Liver (tissue), 9 donors: ENCODE measurements around the gene PFKFB4. TPM values are rescaled to one million over a fixed set of nuclear protein-coding genes. Genes with fewer than 3 reads are reported as not detected.

ENCODE experiments used
- DNase-seq: peaks from one replicate; pipeline ENCODE4 v3.0.0-alpha.2; 2017; ENCODE audit warnings: low spot score
- H3K27ac ChIP-seq, 2 donors: one replicate each; pipeline ENCODE4 v1.7.0; 2013; ENCODE audit warnings: inconsistent platforms in 2 of 2, low read length in 2 of 2, control low read depth in 1 of 2, low read depth in 1 of 2, mild to moderate bottlenecking in 1 of 2
- H3K27me3 ChIP-seq, 4 donors: one replicate each; pipeline versions ENCODE4 v1.6.1 to v1.7.0; 2013; ENCODE audit warnings: low read length in 3 of 4, inconsistent platforms in 1 of 4, mild to moderate bottlenecking in 1 of 4, moderate library complexity in 1 of 4; ENCODE audit not compliant: control insufficient read depth in 4 of 4, insufficient read depth in 4 of 4
- H3K36me3 ChIP-seq, 4 donors: one replicate each; pipeline versions ENCODE4 v1.6.1 to v1.7.0; 2013; ENCODE audit warnings: low read length in 3 of 4, mild to moderate bottlenecking in 3 of 4, low read depth in 1 of 4, moderate library complexity in 1 of 4; ENCODE audit not compliant: control insufficient read depth in 4 of 4, insufficient read depth in 3 of 4
- H3K4me1 ChIP-seq, 4 donors: one replicate each; pipeline versions ENCODE4 v1.6.1 to v1.7.0; 2013; ENCODE audit warnings: low read length in 3 of 4, mild to moderate bottlenecking in 3 of 4, moderate library complexity in 1 of 4; ENCODE audit not compliant: control insufficient read depth in 4 of 4, insufficient read depth in 4 of 4
- H3K4me3 ChIP-seq, 3 donors: one replicate each; pipeline versions ENCODE4 v1.6.1 to v1.7.0; 2013; ENCODE audit warnings: low read length in 3 of 3, control low read depth in 1 of 3, low read depth in 1 of 3, mild to moderate bottlenecking in 1 of 3
- H3K9ac ChIP-seq, 2 donors: one replicate each; pipeline ENCODE4 v1.7.0; 2013; ENCODE audit warnings: low read length in 2 of 2, mild to moderate bottlenecking in 2 of 2, moderate library complexity in 2 of 2, control low read depth in 1 of 2, low read depth in 1 of 2
- H3K9me3 ChIP-seq, 4 donors: one replicate each; pipeline versions ENCODE4 v1.6.1 to v1.7.0; 2013; ENCODE audit warnings: low read length in 3 of 4; ENCODE audit not compliant: control insufficient read depth in 4 of 4
- EGR1 ChIP-seq, 2 donors: IDR thresholded peaks; 2 replicates each; pipeline ENCODE4 v1.6.1; 2016 to 2018; ENCODE audit warnings: antibody characterized with exemption in 2 of 2, low read depth in 2 of 2
- FOXA1 ChIP-seq: IDR thresholded peaks from 2 replicates; pipeline ENCODE4 v1.6.1; 2016; ENCODE audit warnings: antibody characterized with exemption
- HNF4A ChIP-seq, 2 donors: conservative IDR thresholded peaks; 2 replicates each; pipeline ENCODE4 v1.6.1; 2016; ENCODE audit warnings: antibody characterized with exemption in 2 of 2, mild to moderate bottlenecking in 2 of 2
- HNF4G ChIP-seq: IDR thresholded peaks from 2 replicates; pipeline ENCODE4 v1.6.1; 2016; ENCODE audit warnings: antibody characterized with exemption
- JUND ChIP-seq, 2 donors: IDR thresholded peaks; 2 replicates each; pipeline ENCODE4 v1.6.1; 2016; ENCODE audit warnings: antibody characterized with exemption in 2 of 2
- RXRA ChIP-seq, 2 donors: IDR thresholded peaks; 2 replicates each; pipeline ENCODE4 v1.6.1; 2017 to 2018; ENCODE audit warnings: antibody characterized with exemption in 2 of 2, mild to moderate bottlenecking in 1 of 2
- SP1 ChIP-seq: IDR thresholded peaks from 2 replicates; pipeline ENCODE4 v1.6.1; 2018; ENCODE audit warnings: antibody characterized with exemption, mild to moderate bottlenecking
- YY1 ChIP-seq: IDR thresholded peaks from 2 replicates; pipeline ENCODE4 v1.6.1; 2016; ENCODE audit warnings: antibody characterized with exemption, mild to moderate bottlenecking
- WGBS: extraction: QIAGEN DNeasy Blood & Tissue Kit; methylation state at CpG from one replicate; pipeline ENCODE4 v1.1.7; 2013; 5-methylcytosine and 5-hydroxymethylcytosine counted together
- polyA plus RNA-seq, 2 donors: library from polyadenylated mRNA; stranded (reverse) in 1 of 2; unstranded in 1 of 2; fragments of 200-250 nt in 1 of 2; fragments of >200 nt in 1 of 2; fragmentation: Nextera tagmentation in 1 of 2; extraction: Ambion mirVana in 1 of 2; gene quantifications; one replicate each; pipeline versions ENCODE4 v1.2.1 to v1.2.3, GENCODE V29; 2013 to 2015
- total RNA-seq, 2 donors: library from RNA; depleted of rRNA; stranded (reverse); fragments of >200 nt; gene quantifications; one replicate each; pipeline ENCODE4 v1.2.3, GENCODE V29; 2014
- TF ChIP-seq, protein P1 (sequence below): IDR thresholded peaks from 2 replicates; pipeline ENCODE4 v1.6.1; 2016; ENCODE audit warnings: antibody characterized with exemption
- TF ChIP-seq, protein P2 (sequence below): IDR thresholded peaks from 2 replicates; pipeline ENCODE4 v1.6.1; 2016; ENCODE audit warnings: antibody characterized with exemption
- TF ChIP-seq, protein P3 (sequence below): IDR thresholded peaks from 2 replicates; pipeline ENCODE4 v1.6.1; 2016; ENCODE audit warnings: antibody characterized with exemption
- TF ChIP-seq, protein P4 (sequence below): fragments of 150-350 bp; IDR thresholded peaks from 2 replicates; pipeline ENCODE4 v1.5.1; 2017; ENCODE audit warnings: improper control_type of control experiment, low read depth, low read length; ENCODE audit not compliant: missing input control
- TF ChIP-seq, protein P5 (sequence below): IDR thresholded peaks from 2 replicates; pipeline ENCODE4 v1.6.1; 2016; ENCODE audit warnings: antibody characterized with exemption, mild to moderate bottlenecking
- donor health status: healthy.
- donor health status: healthy.
- donor health status: healthy.
- donor health status: healthy.
- donor health status: healthy.

PFKFB4 gene
- total and polyA plus RNA-seq, 4 donors = 0.46 to 5.3 (median 1.7) TPM

DNA sequence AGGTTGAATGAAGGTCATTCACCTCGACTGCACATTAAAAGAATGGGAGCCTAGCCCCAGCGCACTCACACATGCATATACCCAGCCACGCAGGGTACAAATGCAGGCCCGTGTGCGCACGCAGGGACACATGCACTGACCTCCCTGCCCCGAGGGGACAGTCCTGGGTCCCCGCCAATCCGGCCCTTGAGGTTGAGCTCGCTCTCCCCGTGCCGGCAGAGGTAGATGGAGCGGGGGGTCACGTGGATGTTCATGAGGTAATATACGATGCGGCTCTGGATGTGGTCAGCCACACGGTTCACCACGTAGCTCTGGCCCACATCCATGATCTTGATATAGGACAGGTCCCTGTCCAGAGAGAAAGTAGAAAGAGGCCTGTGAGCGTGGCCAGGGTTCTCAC, 20.5 kb downstream of the PFKFB4 start:
- H3K27ac ChIP-seq = no peak overlapping the region
- no peaks in the 10 kb centered on the region for H3K9me3 ChIP-seq
- 95% methylated on average over 19 of the region's 19 CpGs for WGBS
- no peak overlapping the region for H3K9ac ChIP-seq
- H3K36me3 ChIP-seq = peaks cover 0 to 2% (median 0%) of the 10 kb centered on the region in 4 donors
- no peak for DNase-seq
- no peaks in the 10 kb centered on the region for H3K27me3 ChIP-seq
- H3K4me1 ChIP-seq = no peaks in the 10 kb centered on the region
- TF ChIP-seq HNF4A (conservative IDR thresholded peaks at IDR 0.05) (no peak), RXRA (IDR thresholded peaks at IDR 0.05) (no peak)
- no peak overlapping the region for H3K4me3 ChIP-seq

DNA sequence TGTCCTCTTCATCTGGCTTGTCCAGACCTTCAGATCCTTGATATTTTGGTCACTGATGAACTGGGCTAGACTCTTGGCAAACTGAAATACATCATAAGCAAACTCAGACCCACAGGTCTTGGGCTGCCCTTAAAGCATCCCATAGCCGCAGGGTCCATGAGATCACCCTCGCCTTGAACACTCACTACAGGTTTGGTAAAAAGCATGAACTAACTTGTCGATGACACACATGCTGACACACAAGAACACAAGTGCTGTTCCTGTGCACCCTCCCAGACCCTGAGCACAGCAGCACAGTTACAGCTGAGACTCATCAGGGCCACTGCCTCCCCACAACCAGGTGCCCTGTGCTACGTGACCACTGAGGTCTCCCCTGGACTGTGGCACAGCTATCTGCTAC, 21.0 kb downstream of the PFKFB4 start:
- TF ChIP-seq, protein P1, sequence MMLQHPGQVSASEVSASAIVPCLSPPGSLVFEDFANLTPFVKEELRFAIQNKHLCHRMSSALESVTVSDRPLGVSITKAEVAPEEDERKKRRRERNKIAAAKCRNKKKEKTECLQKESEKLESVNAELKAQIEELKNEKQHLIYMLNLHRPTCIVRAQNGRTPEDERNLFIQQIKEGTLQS = no peak
- no peak for TF ChIP-seq SP1
- no peak for TF ChIP-seq FOXA1
- TF ChIP-seq, protein P2, sequence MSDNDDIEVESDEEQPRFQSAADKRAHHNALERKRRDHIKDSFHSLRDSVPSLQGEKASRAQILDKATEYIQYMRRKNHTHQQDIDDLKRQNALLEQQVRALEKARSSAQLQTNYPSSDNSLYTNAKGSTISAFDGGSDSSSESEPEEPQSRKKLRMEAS = no peak
- no peak for TF ChIP-seq EGR1 (IDR thresholded peaks at IDR 0.05; ENCODE audit: low read depth in 2 of 2)
- no peak for TF ChIP-seq YY1
- TF ChIP-seq HNF4G = no peak
- DNase-seq = no peak
- H3K9ac ChIP-seq = no peak overlapping the region
- H3K9me3 ChIP-seq = no peaks in the 10 kb centered on the region
- no peaks in the 10 kb centered on the region for H3K4me1 ChIP-seq
- no peaks in the 10 kb centered on the region for H3K27me3 ChIP-seq
- H3K36me3 ChIP-seq = peaks cover 0 to 2% (median 0%) of the 10 kb centered on the region in 4 donors
- no peak overlapping the region for H3K4me3 ChIP-seq
- no peak overlapping the region for H3K27ac ChIP-seq
- 97% methylated on average over 4 of the region's 4 CpGs for WGBS

DNA sequence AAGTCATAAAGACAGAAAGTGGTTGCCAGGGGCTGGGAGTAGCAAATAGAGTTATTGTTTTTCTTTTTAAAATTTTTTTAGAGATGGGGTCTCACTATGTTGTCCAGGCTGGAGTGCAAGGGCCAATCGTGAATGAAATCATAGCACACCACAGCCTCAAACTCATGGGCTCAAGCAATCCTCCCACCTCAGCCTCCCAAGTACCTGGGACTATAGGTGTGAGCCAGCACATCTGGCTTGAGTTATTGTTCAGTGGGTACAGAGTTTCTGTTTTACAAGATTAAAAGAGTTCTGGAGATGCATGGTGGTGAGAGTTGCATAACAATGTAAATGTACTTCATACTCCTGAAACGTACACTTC, 23.6 kb downstream of the PFKFB4 start:
- TF ChIP-seq, protein P3, sequence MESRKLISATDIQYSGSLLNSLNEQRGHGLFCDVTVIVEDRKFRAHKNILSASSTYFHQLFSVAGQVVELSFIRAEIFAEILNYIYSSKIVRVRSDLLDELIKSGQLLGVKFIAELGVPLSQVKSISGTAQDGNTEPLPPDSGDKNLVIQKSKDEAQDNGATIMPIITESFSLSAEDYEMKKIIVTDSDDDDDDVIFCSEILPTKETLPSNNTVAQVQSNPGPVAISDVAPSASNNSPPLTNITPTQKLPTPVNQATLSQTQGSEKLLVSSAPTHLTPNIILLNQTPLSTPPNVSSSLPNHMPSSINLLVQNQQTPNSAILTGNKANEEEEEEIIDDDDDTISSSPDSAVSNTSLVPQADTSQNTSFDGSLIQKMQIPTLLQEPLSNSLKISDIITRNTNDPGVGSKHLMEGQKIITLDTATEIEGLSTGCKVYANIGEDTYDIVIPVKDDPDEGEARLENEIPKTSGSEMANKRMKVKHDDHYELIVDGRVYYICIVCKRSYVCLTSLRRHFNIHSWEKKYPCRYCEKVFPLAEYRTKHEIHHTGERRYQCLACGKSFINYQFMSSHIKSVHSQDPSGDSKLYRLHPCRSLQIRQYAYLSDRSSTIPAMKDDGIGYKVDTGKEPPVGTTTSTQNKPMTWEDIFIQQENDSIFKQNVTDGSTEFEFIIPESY = no peak
- TF ChIP-seq JUND (IDR thresholded peaks at IDR 0.05) (no peak), HNF4G (no peak), YY1 (no peak)
- Histone ChIP-seq H3K4me3 (no peak overlapping the region), H3K9ac (no peak overlapping the region), H3K36me3 (peaks cover 0 to 2% (median 0%) of the 10 kb centered on the region in 4 donors), H3K9me3 (no peaks in the 10 kb centered on the region), H3K27ac (no peak overlapping the region), H3K27me3 (no peaks in the 10 kb centered on the region), H3K4me1 (no peaks in the 10 kb centered on the region)
- no peak for DNase-seq
- WGBS = 81% methylated on average over 2 of the region's 2 CpGs

DNA sequence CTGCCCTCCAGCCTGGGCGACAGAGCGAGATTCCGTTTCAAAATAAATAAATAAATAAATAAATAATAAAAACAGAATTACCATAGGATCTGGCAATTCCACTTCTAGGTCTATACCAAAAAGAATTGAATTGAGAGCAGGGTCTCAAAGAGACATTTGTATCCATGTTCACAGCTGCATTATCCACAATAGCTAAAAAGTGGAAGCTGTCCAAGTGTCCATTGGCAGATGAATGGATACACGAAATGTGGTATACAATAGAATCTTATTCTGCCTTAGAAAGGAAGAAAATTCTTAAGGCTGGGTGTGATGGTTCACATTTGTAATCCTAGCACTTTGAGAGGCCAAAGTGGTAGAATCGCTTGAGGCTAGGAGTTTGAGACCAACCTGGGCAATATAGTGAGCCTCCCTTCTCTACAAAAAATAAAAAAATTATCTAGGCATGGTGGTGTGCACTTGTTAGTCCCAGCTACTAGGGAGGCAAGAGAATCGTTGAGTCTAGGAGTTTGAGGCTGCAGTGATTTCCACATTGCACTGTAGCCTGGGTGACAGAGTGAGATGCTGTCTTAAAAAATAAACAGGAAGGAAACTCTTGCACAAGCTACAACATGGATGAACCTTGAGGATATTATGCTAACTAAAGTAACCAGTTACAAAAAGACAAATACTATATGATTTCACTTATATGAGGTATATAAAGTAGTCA, 24.2 kb downstream of the PFKFB4 start:
- WGBS = 92% methylated on average over 6 of the region's 6 CpGs
- H3K27ac ChIP-seq = no peak overlapping the region
- no peak overlapping the region for H3K4me3 ChIP-seq
- H3K27me3 ChIP-seq = no peaks in the 10 kb centered on the region
- no peaks in the 10 kb centered on the region for H3K4me1 ChIP-seq
- no peaks in the 10 kb centered on the region for H3K9me3 ChIP-seq
- peaks cover 0 to 2% (median 0%) of the 10 kb centered on the region in 4 donors for H3K36me3 ChIP-seq
- H3K9ac ChIP-seq = no peak overlapping the region
- DNase-seq = no peak
- TF ChIP-seq, protein P3 = no peak
- TF ChIP-seq, protein P4, sequence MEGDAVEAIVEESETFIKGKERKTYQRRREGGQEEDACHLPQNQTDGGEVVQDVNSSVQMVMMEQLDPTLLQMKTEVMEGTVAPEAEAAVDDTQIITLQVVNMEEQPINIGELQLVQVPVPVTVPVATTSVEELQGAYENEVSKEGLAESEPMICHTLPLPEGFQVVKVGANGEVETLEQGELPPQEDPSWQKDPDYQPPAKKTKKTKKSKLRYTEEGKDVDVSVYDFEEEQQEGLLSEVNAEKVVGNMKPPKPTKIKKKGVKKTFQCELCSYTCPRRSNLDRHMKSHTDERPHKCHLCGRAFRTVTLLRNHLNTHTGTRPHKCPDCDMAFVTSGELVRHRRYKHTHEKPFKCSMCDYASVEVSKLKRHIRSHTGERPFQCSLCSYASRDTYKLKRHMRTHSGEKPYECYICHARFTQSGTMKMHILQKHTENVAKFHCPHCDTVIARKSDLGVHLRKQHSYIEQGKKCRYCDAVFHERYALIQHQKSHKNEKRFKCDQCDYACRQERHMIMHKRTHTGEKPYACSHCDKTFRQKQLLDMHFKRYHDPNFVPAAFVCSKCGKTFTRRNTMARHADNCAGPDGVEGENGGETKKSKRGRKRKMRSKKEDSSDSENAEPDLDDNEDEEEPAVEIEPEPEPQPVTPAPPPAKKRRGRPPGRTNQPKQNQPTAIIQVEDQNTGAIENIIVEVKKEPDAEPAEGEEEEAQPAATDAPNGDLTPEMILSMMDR = no peak
- TF ChIP-seq JUND (IDR thresholded peaks at IDR 0.05) = no peak
- TF ChIP-seq, protein P5, sequence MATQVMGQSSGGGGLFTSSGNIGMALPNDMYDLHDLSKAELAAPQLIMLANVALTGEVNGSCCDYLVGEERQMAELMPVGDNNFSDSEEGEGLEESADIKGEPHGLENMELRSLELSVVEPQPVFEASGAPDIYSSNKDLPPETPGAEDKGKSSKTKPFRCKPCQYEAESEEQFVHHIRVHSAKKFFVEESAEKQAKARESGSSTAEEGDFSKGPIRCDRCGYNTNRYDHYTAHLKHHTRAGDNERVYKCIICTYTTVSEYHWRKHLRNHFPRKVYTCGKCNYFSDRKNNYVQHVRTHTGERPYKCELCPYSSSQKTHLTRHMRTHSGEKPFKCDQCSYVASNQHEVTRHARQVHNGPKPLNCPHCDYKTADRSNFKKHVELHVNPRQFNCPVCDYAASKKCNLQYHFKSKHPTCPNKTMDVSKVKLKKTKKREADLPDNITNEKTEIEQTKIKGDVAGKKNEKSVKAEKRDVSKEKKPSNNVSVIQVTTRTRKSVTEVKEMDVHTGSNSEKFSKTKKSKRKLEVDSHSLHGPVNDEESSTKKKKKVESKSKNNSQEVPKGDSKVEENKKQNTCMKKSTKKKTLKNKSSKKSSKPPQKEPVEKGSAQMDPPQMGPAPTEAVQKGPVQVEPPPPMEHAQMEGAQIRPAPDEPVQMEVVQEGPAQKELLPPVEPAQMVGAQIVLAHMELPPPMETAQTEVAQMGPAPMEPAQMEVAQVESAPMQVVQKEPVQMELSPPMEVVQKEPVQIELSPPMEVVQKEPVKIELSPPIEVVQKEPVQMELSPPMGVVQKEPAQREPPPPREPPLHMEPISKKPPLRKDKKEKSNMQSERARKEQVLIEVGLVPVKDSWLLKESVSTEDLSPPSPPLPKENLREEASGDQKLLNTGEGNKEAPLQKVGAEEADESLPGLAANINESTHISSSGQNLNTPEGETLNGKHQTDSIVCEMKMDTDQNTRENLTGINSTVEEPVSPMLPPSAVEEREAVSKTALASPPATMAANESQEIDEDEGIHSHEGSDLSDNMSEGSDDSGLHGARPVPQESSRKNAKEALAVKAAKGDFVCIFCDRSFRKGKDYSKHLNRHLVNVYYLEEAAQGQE = no peak
- TF ChIP-seq FOXA1 = no peak
